DMS 273 (cell line): ENCODE results near the gene FZD7.

Experiments used
- DNase-seq: peaks from one replicate; lab custom pipeline; 2025; ENCODE audit not compliant: unreplicated experiment; lab: John Stamatoyannopoulos, UW

Gene FZD7

GRCh38 chr2:202064881-202065230, 31.2 kb downstream of the FZD7 start:
- no peak for DNase-seq

GRCh38 chr2:202065876-202066275, 32.2 kb downstream of the FZD7 start:
- DNase-seq = no peak

- DNase-seq = no peak
Observed at GRCh38 chr2:202066875-202067274, 33.2 kb downstream of the FZD7 start.

GRCh38 chr2:202067589-202067988, 33.9 kb downstream of the FZD7 start:
- DNase-seq = no peak

- DNase-seq = no peak
Observed at GRCh38 chr2:202069170-202070067, 35.8 kb downstream of the FZD7 start.

- DNase-seq = no peak
Observed at GRCh38 chr2:202071107-202071506, 37.5 kb downstream of the FZD7 start.

- peak; percentile 41 for DNase-seq
Observed at GRCh38 chr2:202072226-202072625, 38.6 kb downstream of the FZD7 start.

GRCh38 chr2:202072737-202073401, 39.2 kb downstream of the FZD7 start, which contains the start of gene KIAA2012:
TSS of gene KIAA2012 (plus strand) at chr2:202073255. CDS start at chr2:202073628, 373 bp downstream.
- no peak for DNase-seq

- no peak for DNase-seq
Observed at GRCh38 chr2:202074324-202074723, 40.7 kb downstream of the FZD7 start.

GRCh38 chr2:202079310-202079709, 45.7 kb downstream of the FZD7 start:
- no peak for DNase-seq

- DNase-seq = peak; percentile 85
Observed at GRCh38 chr2:202084265-202084664, 50.6 kb downstream of the FZD7 start.
